Caco-2 (cell line): ENCODE measurements around the gene CCS. TPM values are rescaled to one million over a fixed set of nuclear protein-coding genes. Genes with fewer than 3 reads are reported as not detected.

ENCODE experiments used
- BruUV-seq: library from RNA; stranded (reverse); fragments of 400-500 nt; replicated peaks from 2 replicates; lab custom pipeline; 2021; lab: Mats Ljungman, UMichigan
- CTCF ChIA-PET: fragments of 300-600 bp; sonication (Branson Sonifier 250); formaldehyde crosslinking; loops from one replicate; lab custom pipeline; 2022; ENCODE audit warnings: antibody characterized with exemption; lab: Charles Lee
- POLR2A ChIA-PET: fragments of 300-600 bp; sonication (Branson Sonifier 250); formaldehyde crosslinking; loops from one replicate; lab custom pipeline; 2022; ENCODE audit warnings: antibody characterized with exemption; lab: Charles Lee
- DNase-seq, 2 experiments: peaks; one replicate each; pipeline versions ENCODE4 v3.0.0 to v3.0.0-alpha.2; 2020 to 2022
- H3K27me3 ChIP-seq: replicated peaks from 2 replicates; pipeline ENCODE4 v1.6.0; 2011; ENCODE audit warnings: low read length; ENCODE audit not compliant: control insufficient read depth, insufficient read depth
- H3K36me3 ChIP-seq: 2 replicates; pipeline ENCODE4 v1.5.1; 2011; ENCODE audit warnings: low read length; ENCODE audit not compliant: control insufficient read depth, insufficient read depth
- H3K4me1 ChIP-seq: fragments of 250-450 bp; sonication (Bioruptor Pico); 2 replicates; pipeline ENCODE4 v1.5.1; 2020; ENCODE audit warnings: mild to moderate bottlenecking
- H3K4me3 ChIP-seq: 2 replicates; pipeline ENCODE4 v1.5.1; 2011; ENCODE audit warnings: low read depth, mild to moderate bottlenecking, control low read depth, low read length
- H3K9me3 ChIP-seq: fragments of 250-450 bp; sonication (Bioruptor Pico); 2 replicates; pipeline ENCODE4 v1.5.1; 2020; ENCODE audit warnings: mild to moderate bottlenecking, moderate library complexity
- H3K27ac Mint-ChIP-seq: one replicate; pipeline ENCODE4 v1.8.0; 2022; ENCODE audit warnings: mixed read lengths; ENCODE audit not compliant: unreplicated experiment
- H3K27me3 Mint-ChIP-seq: one replicate; pipeline ENCODE4 v1.8.0; 2022; ENCODE audit warnings: mixed read lengths; ENCODE audit not compliant: insufficient read depth, unreplicated experiment
- H3K36me3 Mint-ChIP-seq: one replicate; pipeline ENCODE4 v1.8.0; 2022; ENCODE audit warnings: mild to moderate bottlenecking, mixed read lengths; ENCODE audit not compliant: insufficient read depth, unreplicated experiment
- H3K4me1 Mint-ChIP-seq: one replicate; pipeline ENCODE4 v1.8.0; 2022; ENCODE audit warnings: low read depth, mixed read lengths; ENCODE audit not compliant: unreplicated experiment
- H3K4me3 Mint-ChIP-seq: one replicate; pipeline ENCODE4 v1.8.0; 2022; ENCODE audit warnings: mild to moderate bottlenecking, moderate library complexity, mixed read lengths; ENCODE audit not compliant: unreplicated experiment
- H3K9me3 Mint-ChIP-seq: one replicate; pipeline ENCODE4 v1.8.0; 2022; ENCODE audit warnings: mixed read lengths; ENCODE audit not compliant: unreplicated experiment
- CTCF ChIP-seq, 2 experiments: fragments of 200-600 bp in 1 of 2; IDR thresholded peaks; 1 replicate in 1 of 2; 2 replicates in 1 of 2; pipeline versions ENCODE4 v1.5.1 to v1.8.0; 2011 to 2022; ENCODE audit warnings: antibody characterized with exemption in 1 of 2, control low read depth in 1 of 2, inconsistent platforms in 1 of 2, low read depth in 1 of 2, low read length in 1 of 2, mild to moderate bottlenecking in 1 of 2, moderate library complexity in 1 of 2; ENCODE audit not compliant: insufficient read depth in 1 of 2, severe bottlenecking in 1 of 2, unreplicated experiment in 1 of 2
- intact Hi-C: fragments of 100-400 bp; cut with micrococcal nuclease; formaldehyde crosslinking; loops from one replicate; pipeline ENCODE4 v1.10.0; 2022; ENCODE audit not compliant: unreplicated experiment
- total RNA-seq: library from RNA; stranded (reverse); gene quantifications from 2 replicates; pipeline ENCODE4 v1.2.3, GENCODE V29; 2022

The CCS gene
- total RNA-seq, 1 experiment from 2014 or later: 52.9 TPM

- Mint-ChIP-seq H3K27ac (no peak overlapping the region), H3K36me3 (no peaks in the 10 kb centered on the region), H3K4me3 (no peak overlapping the region), H3K27me3 (no peaks in the 10 kb centered on the region), H3K4me1 (peaks cover 15% of the 10 kb centered on the region), H3K9me3 (no peaks in the 10 kb centered on the region)
- no peak for TF ChIP-seq CTCF (IDR thresholded peaks at IDR 0.05; ENCODE audit: insufficient read depth in 1 of 2, low read depth in 1 of 2, low read length in 1 of 2, severe bottlenecking in 1 of 2, unreplicated experiment in 1 of 2)
- ChIA-PET CTCF (interaction anchor here (1.0 to 1.5 kb wide), 2 partner anchors 44 to 129 kb away, joined by 4 to 5 read pairs; partner anchors contain the start of genes CCDC87 and RBM4B), POLR2A (interaction anchor here (0.7 to 1.3 kb wide), 2 partner anchors 61 to 67 kb away, joined by 3 to 14 read pairs; no protein-coding TSS in a partner anchor)
- no peak for DNase-seq
- Histone ChIP-seq H3K27me3 (no peaks in the 10 kb centered on the region), H3K9me3 (no peaks in the 10 kb centered on the region), H3K36me3 (no peaks in the 10 kb centered on the region), H3K4me3 (no peak overlapping the region), H3K4me1 (peaks cover 30% of the 10 kb centered on the region)
- intact Hi-C loops: loop anchor here (5.0 kb wide), 2 partner anchors 43 to 68 kb away; partner anchors contain the start of genes CCDC87, CCS and RBM14
- BruUV-seq: no TSS peak
These were observed 44.0 kb upstream of the CCS start for GRCh38 chr11:66548774-66549630.

- no peak for DNase-seq
- Mint-ChIP-seq H3K9me3 (no peaks in the 10 kb centered on the region), H3K4me1 (peaks cover 15% of the 10 kb centered on the region), H3K27ac (no peak overlapping the region), H3K4me3 (no peak overlapping the region), H3K36me3 (no peaks in the 10 kb centered on the region), H3K27me3 (no peaks in the 10 kb centered on the region)
- H3K4me3 ChIP-seq: no peak overlapping the region
- H3K9me3 ChIP-seq: no peaks in the 10 kb centered on the region
- no peaks in the 10 kb centered on the region for H3K27me3 ChIP-seq
- TF ChIP-seq CTCF (IDR thresholded peaks at IDR 0.05; ENCODE audit: insufficient read depth in 1 of 2, low read depth in 1 of 2, low read length in 1 of 2, severe bottlenecking in 1 of 2, unreplicated experiment in 1 of 2): no peak
- intact Hi-C loops: loop anchor here (5.0 kb wide), 2 partner anchors 43 to 68 kb away; partner anchors contain the start of genes CCDC87, CCS and RBM14
- no TSS peak for BruUV-seq
- no peaks in the 10 kb centered on the region for H3K36me3 ChIP-seq
- ChIA-PET POLR2A (interaction anchor here (0.7 to 1.3 kb wide), 2 partner anchors 60 to 66 kb away, joined by 3 to 14 read pairs; no protein-coding TSS in a partner anchor), CTCF (interaction anchor here (1.0 to 1.5 kb wide), 2 partner anchors 43 to 128 kb away, joined by 4 to 5 read pairs; partner anchors contain the start of genes CCDC87 and RBM4B)
- H3K4me1 ChIP-seq: peaks cover 29% of the 10 kb centered on the region
These were observed 43.3 kb upstream of the CCS start for GRCh38 chr11:66549696-66550095.

GRCh38 chr11:66550887-66551286, 42.1 kb upstream of the CCS start:
- no peaks in the 10 kb centered on the region for H3K9me3 Mint-ChIP-seq
- H3K27me3 Mint-ChIP-seq: no peaks in the 10 kb centered on the region
- H3K4me3 Mint-ChIP-seq: no peak overlapping the region
- Histone ChIP-seq H3K4me3 (no peak overlapping the region), H3K4me1 (peaks cover 22% of the 10 kb centered on the region), H3K9me3 (no peaks in the 10 kb centered on the region), H3K36me3 (no peaks in the 10 kb centered on the region), H3K27me3 (no peaks in the 10 kb centered on the region)
- no TSS peak for BruUV-seq
- H3K4me1 Mint-ChIP-seq: peaks cover 10% of the 10 kb centered on the region
- no peak for DNase-seq
- ChIA-PET CTCF (interaction anchor here (1.5 kb wide), 1 partner anchor 42 kb away, joined by 4 read pairs; the partner anchor contains the start of genes CCDC87 and CCS), POLR2A (interaction anchor here (1.0 kb wide), 1 partner anchor 66 kb away, joined by 3 read pairs; the partner anchor contains the start of gene RBM14)
- TF ChIP-seq CTCF (IDR thresholded peaks at IDR 0.05; ENCODE audit: insufficient read depth in 1 of 2, low read depth in 1 of 2, low read length in 1 of 2, severe bottlenecking in 1 of 2, unreplicated experiment in 1 of 2): no peak
- intact Hi-C loops: no loop called here
- H3K27ac Mint-ChIP-seq: no peak overlapping the region
- H3K36me3 Mint-ChIP-seq: no peaks in the 10 kb centered on the region
